Measurements from ENCODE around the gene SESTD1. TPM values are rescaled to one million over a fixed set of nuclear protein-coding genes. Genes with fewer than 3 reads are reported as not detected.
"Not testable (repeated sequence)": the region's sequence is repeated elsewhere in the genome, so short reads cannot be mapped to it uniquely, and the experiment has no call there.

The SESTD1 gene
- total RNA-seq, 1 experiment from 2014 or later = 26.8 TPM

DNA sequence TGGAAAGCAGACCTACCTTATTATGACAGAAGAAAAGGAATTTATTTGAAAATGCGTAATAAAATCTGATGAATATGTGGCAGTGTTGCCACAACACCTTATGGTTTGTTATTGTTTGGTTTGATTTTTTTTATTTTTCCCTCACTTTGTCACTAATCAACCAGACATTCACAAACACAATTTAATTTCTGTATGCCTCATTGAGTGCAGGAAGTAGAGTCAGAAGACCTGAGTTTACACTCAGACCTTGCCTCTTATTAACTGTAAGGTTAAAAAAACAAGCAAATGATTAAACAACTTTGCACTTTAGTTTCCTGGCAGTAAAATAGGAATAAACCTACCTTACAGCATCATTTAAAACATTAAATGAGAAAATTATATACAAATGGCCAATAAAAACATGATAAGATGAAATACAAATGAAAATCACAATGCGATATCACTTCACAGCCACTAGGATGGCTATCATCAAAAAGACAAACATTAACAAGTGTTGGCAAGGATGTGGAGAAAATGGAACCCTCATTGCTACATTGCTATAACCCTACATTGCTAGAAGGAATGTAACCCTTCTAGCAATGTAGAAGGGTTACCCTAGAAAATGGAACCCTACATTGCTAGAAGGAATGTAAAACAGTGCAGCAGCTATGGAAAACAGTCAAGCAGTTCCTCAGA, 3.3 kb downstream of the SESTD1 start:
- Histone ChIP-seq H3K4me1 (replicated peaks) (peaks cover 28% of the 10 kb centered on the region), H3K27ac (no peak overlapping the region), H3K9me3 (replicated peaks) (no peaks in the 10 kb centered on the region), H3K36me3 (peaks cover 10% of the 10 kb centered on the region; the same call in 1 of the 2 replicates), H3K27me3 (replicated peaks) (no peaks in the 10 kb centered on the region), H3K4me3 (no peak overlapping the region)
- no peak for DNase-seq (ENCODE audit: low read depth in 1 of 2, low spot score in 2 of 2)

- Histone ChIP-seq H3K9me3 (replicated peaks) (no peaks in the 10 kb centered on the region), H3K4me1 (replicated peaks) (peaks cover 17% of the 10 kb centered on the region), H3K36me3 (peaks cover 10% of the 10 kb centered on the region; the same call in 1 of the 2 replicates), H3K27me3 (replicated peaks) (no peaks in the 10 kb centered on the region), H3K4me3 (no peak overlapping the region), H3K27ac (no peak overlapping the region)
- no peak for DNase-seq (ENCODE audit: low read depth in 1 of 2, low spot score in 2 of 2)
Observed at GRCh38 chr2:179260224-179260623, 4.4 kb downstream of the SESTD1 start.

DNA sequence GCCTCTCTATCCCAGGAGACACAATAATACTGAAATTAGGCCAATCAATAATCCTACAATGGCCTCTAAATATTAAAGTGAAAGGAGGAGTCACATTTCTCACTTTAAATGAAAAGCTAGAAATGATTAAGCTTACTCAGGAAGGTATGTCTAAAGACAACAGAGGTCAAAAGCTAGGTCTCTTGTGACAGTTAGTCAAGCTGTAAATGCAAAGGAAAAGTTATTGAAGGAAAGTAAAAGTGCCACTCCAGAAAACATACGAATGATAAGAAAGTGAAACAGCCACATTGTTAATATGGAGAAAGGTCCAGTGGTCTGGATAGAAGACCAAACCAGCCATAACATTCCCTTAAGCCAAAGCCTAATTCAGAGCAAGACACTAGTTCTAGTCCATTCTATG, 9.5 kb downstream of the SESTD1 start:
- DNase-seq (ENCODE audit: low read depth in 1 of 2, low spot score in 2 of 2) = no peak
- Histone ChIP-seq H3K36me3 (no peaks in the 10 kb centered on the region), H3K9me3 (replicated peaks) (no peaks in the 10 kb centered on the region; the same call in 1 of the 2 replicates)

DNA sequence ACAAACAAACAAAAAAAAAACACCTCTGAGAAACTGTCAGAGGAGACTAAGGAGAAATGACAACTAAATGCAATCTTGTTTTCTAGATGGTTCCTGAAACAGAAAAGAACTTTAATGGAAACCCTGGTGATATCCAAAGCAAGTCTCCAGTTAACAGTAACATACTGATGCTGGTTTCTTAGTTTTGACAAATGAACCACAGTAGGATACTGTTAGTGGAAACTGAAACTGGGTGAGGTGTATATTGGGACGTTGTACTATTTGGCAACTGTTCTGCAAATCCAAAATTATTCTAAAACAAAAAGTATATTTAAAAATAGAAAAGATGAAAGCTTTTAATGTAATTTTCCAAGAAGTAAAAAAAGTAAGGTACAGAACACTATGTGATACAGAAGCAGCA, 11.4 kb downstream of the SESTD1 start:
- Histone ChIP-seq H3K4me1 (replicated peaks) (no peaks in the 10 kb centered on the region), H3K36me3 (no peaks in the 10 kb centered on the region), H3K27ac (no peak overlapping the region), H3K27me3 (replicated peaks) (no peaks in the 10 kb centered on the region), H3K9me3 (replicated peaks) (no peaks in the 10 kb centered on the region; the same call in 1 of the 2 replicates), H3K4me3 (no peak overlapping the region)
- DNase-seq (ENCODE audit: low read depth in 1 of 2, low spot score in 2 of 2) = no peak

More for the DNA sequence above, 9.5 kb downstream of the SESTD1 start:
- Histone ChIP-seq H3K27ac (no peak overlapping the region), H3K4me1 (replicated peaks) (no peaks in the 10 kb centered on the region), H3K4me3 (no peak overlapping the region), H3K27me3 (replicated peaks) (no peaks in the 10 kb centered on the region)

GRCh38 chr2:179252423-179252822, 12.2 kb downstream of the SESTD1 start:
- H3K27me3 ChIP-seq (replicated peaks) = no peaks in the 10 kb centered on the region
- H3K36me3 ChIP-seq = no peaks in the 10 kb centered on the region
- no peak overlapping the region for H3K4me3 ChIP-seq
- H3K27ac ChIP-seq = no peak overlapping the region
- no peaks in the 10 kb centered on the region; the same call in 1 of the 2 replicates for H3K9me3 ChIP-seq (replicated peaks)
- H3K4me1 ChIP-seq (replicated peaks) = no peaks in the 10 kb centered on the region
- DNase-seq (ENCODE audit: low read depth in 1 of 2, low spot score in 2 of 2) = no peak

DNA sequence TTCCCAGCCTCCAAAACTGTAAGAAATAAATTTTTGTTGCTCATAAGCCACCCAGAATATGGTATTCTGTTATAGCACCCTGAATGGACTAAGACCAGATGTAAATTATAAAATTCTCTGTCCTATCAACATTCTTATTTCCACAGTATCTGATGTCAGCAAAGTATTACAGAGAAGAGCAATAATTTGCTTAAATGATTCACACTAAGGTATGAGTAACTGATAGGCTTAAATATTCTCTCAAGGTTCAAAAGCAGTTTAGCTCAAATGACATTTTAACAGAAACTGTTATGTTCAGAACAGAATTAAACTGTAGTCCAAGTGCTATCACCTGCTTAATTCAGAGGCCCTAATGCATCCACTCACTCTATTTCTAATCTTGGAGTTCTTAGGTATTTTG, 12.8 kb downstream of the SESTD1 start:
- Histone ChIP-seq H3K4me1 (replicated peaks) (no peaks in the 10 kb centered on the region), H3K4me3 (no peak overlapping the region), H3K36me3 (no peaks in the 10 kb centered on the region), H3K27ac (no peak overlapping the region), H3K9me3 (replicated peaks) (no peaks in the 10 kb centered on the region; the same call in 1 of the 2 replicates), H3K27me3 (replicated peaks) (no peaks in the 10 kb centered on the region)
- DNase-seq (ENCODE audit: low read depth in 1 of 2, low spot score in 2 of 2) = no peak

DNA sequence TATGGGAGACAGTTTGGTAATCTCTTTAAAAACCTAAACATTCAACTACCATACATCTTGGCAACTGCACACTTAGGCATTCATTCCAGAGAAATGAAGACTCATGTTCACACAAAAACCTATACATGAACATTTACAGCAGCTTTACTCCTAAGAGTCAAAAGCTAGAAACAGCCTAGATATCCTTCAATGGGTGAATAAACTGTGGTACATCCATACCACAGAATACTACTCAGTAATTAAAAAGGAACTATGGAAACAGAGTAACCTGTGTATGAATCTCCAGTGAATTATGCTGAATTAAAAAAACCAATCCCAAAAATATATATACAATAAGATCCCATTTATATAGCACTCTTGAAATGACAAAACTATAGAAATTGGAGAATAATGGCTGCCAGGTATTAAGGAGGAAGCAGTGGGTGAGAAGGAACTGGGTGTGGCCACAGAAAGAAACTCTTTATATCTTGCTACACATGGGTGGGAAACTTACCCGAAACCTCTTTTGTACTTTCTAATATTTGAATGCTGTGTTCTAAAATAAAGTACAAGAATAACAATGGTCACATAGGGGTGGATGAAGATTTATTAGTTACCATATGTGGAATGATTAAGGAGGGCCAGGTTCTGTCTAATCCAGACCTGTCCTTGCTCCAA, 13.7 kb downstream of the SESTD1 start:
- Histone ChIP-seq H3K4me3 (no peak overlapping the region), H3K4me1 (replicated peaks) (no peaks in the 10 kb centered on the region), H3K36me3 (no peaks in the 10 kb centered on the region), H3K27ac (no peak overlapping the region), H3K27me3 (replicated peaks) (no peaks in the 10 kb centered on the region), H3K9me3 (replicated peaks) (no peaks in the 10 kb centered on the region; the same call in 1 of the 2 replicates)
- no peak for DNase-seq (ENCODE audit: low read depth in 1 of 2, low spot score in 2 of 2)

DNA sequence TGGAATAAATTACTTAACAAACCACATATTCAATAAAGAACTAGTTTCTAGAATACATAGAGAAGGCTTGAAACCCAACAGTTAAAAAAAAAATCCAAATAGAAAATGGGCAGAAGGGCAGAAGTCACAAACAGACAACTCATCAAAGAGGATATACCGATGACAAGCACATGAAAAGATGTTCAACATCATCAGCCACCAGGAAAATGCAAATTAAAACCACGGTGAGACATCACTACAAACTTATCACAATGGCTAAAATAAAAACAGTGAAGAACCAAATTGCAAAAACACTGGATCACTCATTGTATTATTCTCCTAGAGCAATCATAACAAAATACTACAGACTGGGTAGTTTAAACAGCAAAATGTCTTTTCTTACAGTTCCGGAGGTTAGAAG, 14.5 kb downstream of the SESTD1 start:
- Histone ChIP-seq H3K9me3 (replicated peaks) (no peaks in the 10 kb centered on the region; the same call in 1 of the 2 replicates), H3K36me3 (no peaks in the 10 kb centered on the region), H3K27me3 (replicated peaks) (no peaks in the 10 kb centered on the region), H3K4me3 (no peak overlapping the region), H3K27ac (no peak overlapping the region), H3K4me1 (replicated peaks) (no peaks in the 10 kb centered on the region)
- DNase-seq (ENCODE audit: low read depth in 1 of 2, low spot score in 2 of 2) = no peak

GRCh38 chr2:179248024-179248348, 16.6 kb downstream of the SESTD1 start:
- DNase-seq (ENCODE audit: low read depth in 1 of 2, low spot score in 2 of 2) = no peak
- no peaks in the 10 kb centered on the region for H3K27me3 ChIP-seq (replicated peaks)
- H3K4me1 ChIP-seq (replicated peaks) = no peaks in the 10 kb centered on the region
- H3K27ac ChIP-seq = no peak overlapping the region
- no peak overlapping the region for H3K4me3 ChIP-seq
- no peaks in the 10 kb centered on the region; the same call in 1 of the 2 replicates for H3K9me3 ChIP-seq (replicated peaks)
- H3K36me3 ChIP-seq = no peaks in the 10 kb centered on the region

GRCh38 chr2:179247318-179248023, 17.2 kb downstream of the SESTD1 start:
- H3K9me3 ChIP-seq (replicated peaks) = no peaks in the 10 kb centered on the region; the same call in 1 of the 2 replicates
- H3K4me3 ChIP-seq = no peak overlapping the region
- no peak overlapping the region for H3K27ac ChIP-seq
- no peaks in the 10 kb centered on the region for H3K27me3 ChIP-seq (replicated peaks)
- no peaks in the 10 kb centered on the region for H3K4me1 ChIP-seq (replicated peaks)
- DNase-seq (ENCODE audit: low read depth in 1 of 2, low spot score in 2 of 2) = no peak
- no peaks in the 10 kb centered on the region for H3K36me3 ChIP-seq

DNA sequence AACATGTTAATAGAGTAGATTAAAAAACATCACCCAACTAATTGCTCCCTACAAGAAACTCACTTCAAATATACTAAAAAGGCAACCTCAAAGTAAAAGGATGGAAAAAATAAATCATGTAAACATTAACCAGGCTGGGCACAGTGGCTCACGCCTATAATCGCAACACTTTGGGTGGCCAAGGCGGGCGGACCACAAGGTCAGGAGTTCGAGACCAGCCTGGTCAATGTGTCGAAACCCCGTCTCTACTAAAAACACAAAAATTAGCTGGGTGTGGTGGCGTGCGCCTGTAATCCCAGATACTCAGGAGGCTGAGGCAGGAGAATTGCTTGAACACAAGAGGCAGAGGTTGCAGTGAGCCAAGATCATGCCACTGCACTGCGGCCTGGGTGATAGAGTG, 18.8 kb downstream of the SESTD1 start:
- not testable (repeated sequence) for H3K9me3 ChIP-seq (replicated peaks); H3K27me3 ChIP-seq (replicated peaks); H3K36me3 ChIP-seq

DNA sequence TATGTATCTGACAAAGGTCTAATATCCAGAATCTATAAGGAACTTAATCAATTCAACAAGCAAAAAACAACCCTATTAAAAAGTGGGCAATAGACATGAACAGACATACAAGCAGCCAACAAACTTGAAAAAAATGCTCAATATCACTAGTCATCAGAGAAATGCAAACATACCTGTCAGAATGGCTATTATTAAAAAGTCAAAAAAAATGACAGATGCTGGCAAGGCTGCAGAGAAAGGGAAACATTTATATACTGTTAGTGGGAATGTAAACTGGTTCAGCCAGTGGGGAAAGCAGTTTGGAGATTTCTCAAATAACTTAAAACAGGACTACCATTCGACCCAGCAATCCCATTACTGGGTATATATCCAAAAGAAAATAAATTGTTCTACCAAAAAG, 21.6 kb downstream of the SESTD1 start:
- no peak overlapping the region for H3K27ac ChIP-seq
- no peaks in the 10 kb centered on the region for H3K27me3 ChIP-seq (replicated peaks)
- H3K9me3 ChIP-seq (replicated peaks) = no peaks in the 10 kb centered on the region
- H3K4me1 ChIP-seq (replicated peaks) = no peaks in the 10 kb centered on the region
- no peak overlapping the region for H3K4me3 ChIP-seq
- no peak for DNase-seq (ENCODE audit: low read depth in 1 of 2, low spot score in 2 of 2)
- H3K36me3 ChIP-seq = no peaks in the 10 kb centered on the region

More for the DNA sequence above, 18.8 kb downstream of the SESTD1 start:
- H3K4me1 ChIP-seq (replicated peaks); H3K27ac ChIP-seq; DNase-seq (ENCODE audit: low read depth in 1 of 2, low spot score in 2 of 2); H3K4me3 ChIP-seq: not testable (repeated sequence)

DNA sequence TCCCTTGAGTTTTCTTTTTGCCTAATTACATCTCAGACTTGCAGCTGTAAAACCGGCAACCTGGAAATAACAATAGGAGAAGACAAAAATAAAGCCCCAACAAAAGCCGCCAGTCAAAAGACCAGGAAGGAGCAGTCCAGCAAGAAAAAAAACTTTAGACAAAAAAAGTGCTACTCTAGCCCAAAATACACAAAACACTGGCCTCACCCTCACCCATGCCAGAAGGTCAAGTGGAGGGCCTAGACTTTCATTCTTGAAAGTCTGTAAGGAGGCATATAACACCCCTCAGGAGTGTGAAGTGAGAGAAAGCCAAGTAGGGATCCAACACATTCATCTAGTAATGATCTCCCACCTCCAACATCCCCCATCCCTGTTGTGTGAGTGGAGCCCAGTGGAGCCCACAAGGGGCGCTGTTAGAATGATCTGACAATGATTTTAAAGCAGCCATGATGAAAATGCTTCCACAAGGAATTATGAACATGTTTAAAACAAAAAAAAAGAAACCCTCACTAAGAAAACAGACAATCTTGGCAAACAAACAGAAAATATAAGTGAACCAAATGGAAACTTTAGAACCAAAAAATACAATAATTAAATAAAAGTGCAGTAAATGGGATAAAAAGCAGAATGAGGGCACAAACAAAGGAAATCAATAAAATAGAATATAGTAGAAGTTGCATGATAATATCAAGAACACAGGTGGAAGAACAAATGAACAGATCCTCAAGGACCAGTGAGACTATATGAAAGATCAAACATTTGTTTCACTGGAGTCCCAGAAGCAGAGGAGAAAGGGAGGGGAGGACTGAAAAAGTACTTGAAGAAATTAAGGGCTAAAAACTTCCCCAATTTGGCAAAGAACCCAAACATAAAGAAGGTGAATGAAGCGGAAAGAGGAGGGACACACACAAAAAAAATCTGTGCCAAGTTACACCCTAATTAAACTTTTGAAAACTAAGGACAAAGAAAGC, 23.9 kb downstream of the SESTD1 start:
- no peak for DNase-seq (ENCODE audit: low read depth in 1 of 2, low spot score in 2 of 2)
- Histone ChIP-seq H3K27ac (no peak overlapping the region), H3K4me3 (no peak overlapping the region), H3K27me3 (replicated peaks) (no peaks in the 10 kb centered on the region), H3K4me1 (replicated peaks) (peaks cover 1% of the 10 kb centered on the region), H3K9me3 (replicated peaks) (no peaks in the 10 kb centered on the region), H3K36me3 (no peaks in the 10 kb centered on the region)

Data from SJSA1 (cell line).